IMR-90 (cell line): Measurements from ENCODE around the gene ZCCHC24. TPM values are rescaled to one million over a fixed set of nuclear protein-coding genes. Genes with fewer than 3 reads are reported as not detected.
A peak's percentile ranks its signal among the peaks of the same experiment; 100 is the strongest.

ENCODE experiments used
- ATAC-seq: fragments of 200-7000 bp; cut with Tn5 transposase; 2 replicates; pipeline ENCODE4 v1.9.1; 2020; ENCODE audit warnings: low read depth, mild to moderate bottlenecking, moderate library complexity
- BruUV-seq: library from RNA; stranded (reverse); fragments of 400-500 nt; replicated peaks from 2 replicates; lab custom pipeline; 2021; lab: Mats Ljungman, UMichigan
- CTCF ChIA-PET: fragments of 300-600 bp; formaldehyde crosslinking; extraction: SDS; loops from one replicate; lab custom pipeline; 2021; ENCODE audit warnings: antibody characterized with exemption; lab: Yijun Ruan, JAX
- POLR2A ChIA-PET: fragments of 300-600 bp; sonication (Branson Sonifier 250); formaldehyde crosslinking; loops from one replicate; lab custom pipeline; 2022; ENCODE audit warnings: antibody characterized with exemption; ENCODE audit not compliant: unreplicated experiment; lab: Charles Lee
- DNase-seq: peaks from one replicate; pipeline ENCODE4 v3.0.0; 2013
- H2AFZ ChIP-seq: replicated peaks from 2 replicates; pipeline ENCODE3; 2013; ENCODE audit warnings: low read length, mild to moderate bottlenecking; ENCODE audit not compliant: poor library complexity
- H2AK5ac ChIP-seq: 2 replicates; pipeline ENCODE4 v1.6.1; 2013; ENCODE audit warnings: low read depth, low read length, inconsistent platforms
- H2AK9ac ChIP-seq: replicated peaks from 2 replicates; pipeline ENCODE3; 2013; ENCODE audit warnings: mild to moderate bottlenecking, low read depth, low read length, moderate library complexity; ENCODE audit not compliant: poor library complexity
- H2BK120ac ChIP-seq: 2 replicates; pipeline ENCODE4 v1.6.1; 2013; ENCODE audit warnings: low read depth, low read length, inconsistent platforms
- H2BK15ac ChIP-seq: 3 replicates; pipeline ENCODE4 v1.6.1; 2013; ENCODE audit warnings: low read depth, low read length, inconsistent platforms
- H2BK20ac ChIP-seq: 2 replicates; pipeline ENCODE4 v1.6.1; 2013; ENCODE audit warnings: low read depth, mild to moderate bottlenecking, inconsistent platforms, low read length, moderate library complexity
- H2BK5ac ChIP-seq: 2 replicates; pipeline ENCODE4 v1.6.1; 2013; ENCODE audit warnings: mild to moderate bottlenecking, low read depth, low read length, inconsistent platforms; ENCODE audit not compliant: poor library complexity, severe bottlenecking
- H3K14ac ChIP-seq: replicated peaks from 2 replicates; pipeline ENCODE4 v1.6.1; 2013; ENCODE audit warnings: low read depth, low read length, inconsistent platforms
- H3K18ac ChIP-seq: 2 replicates; pipeline ENCODE4 v1.6.1; 2013; ENCODE audit warnings: low read depth, low read length, control low read depth
- H3K23ac ChIP-seq: 2 replicates; pipeline ENCODE4 v1.6.1; 2013; ENCODE audit warnings: low read depth, low read length, inconsistent platforms
- H3K27ac ChIP-seq: 2 replicates; pipeline ENCODE4 v1.5.1; 2013; ENCODE audit warnings: mild to moderate bottlenecking, control low read depth, low read length; ENCODE audit not compliant: insufficient read depth
- H3K27me3 ChIP-seq: 2 replicates; pipeline ENCODE4 v1.6.1; 2013; ENCODE audit warnings: low read length; ENCODE audit not compliant: control insufficient read depth, insufficient read depth
- H3K36me3 ChIP-seq: 2 replicates; pipeline ENCODE4 v1.6.1; 2013; ENCODE audit warnings: low read length, mixed read lengths; ENCODE audit not compliant: control insufficient read depth, insufficient read depth
- H3K4ac ChIP-seq: 2 replicates; pipeline ENCODE4 v1.6.1; 2013; ENCODE audit warnings: low read depth, low read length, inconsistent platforms
- H3K4me1 ChIP-seq: 2 replicates; pipeline ENCODE4 v1.6.1; 2013; ENCODE audit warnings: low read length, mixed read lengths; ENCODE audit not compliant: control insufficient read depth, insufficient read depth
- H3K4me2 ChIP-seq: 2 replicates; pipeline ENCODE4 v1.6.1; 2013; ENCODE audit warnings: low read depth, mild to moderate bottlenecking, control low read depth, low read length, moderate library complexity
- H3K4me3 ChIP-seq: 2 replicates; pipeline ENCODE4 v1.5.1; 2013; ENCODE audit warnings: low read depth, mild to moderate bottlenecking, control low read depth, low read length, moderate library complexity; ENCODE audit not compliant: insufficient read depth
- H3K56ac ChIP-seq: 2 replicates; pipeline ENCODE4 v1.6.1; 2013; ENCODE audit warnings: low read length, inconsistent platforms; ENCODE audit not compliant: insufficient read depth; ENCODE audit errors: extremely low read depth
- H3K79me1 ChIP-seq, 2 experiments: 2 replicates each; pipeline ENCODE4 v1.6.1; 2013; ENCODE audit warnings: low read length in 2 of 2, inconsistent platforms in 1 of 2, low read depth in 1 of 2
- H3K9ac ChIP-seq: 2 replicates; pipeline ENCODE4 v1.6.1; 2013; ENCODE audit warnings: low read depth, low read length, control low read depth
- H3K9me1 ChIP-seq: 2 replicates; pipeline ENCODE4 v1.6.1; 2013; ENCODE audit warnings: low read length, inconsistent platforms; ENCODE audit not compliant: insufficient read depth
- H3K9me3 ChIP-seq: 2 replicates; pipeline ENCODE4 v1.6.1; 2013; ENCODE audit warnings: low read length; ENCODE audit not compliant: control insufficient read depth, insufficient read depth
- H4K20me1 ChIP-seq: 2 replicates; pipeline ENCODE4 v1.6.1; 2013; ENCODE audit warnings: low read length, inconsistent platforms; ENCODE audit not compliant: insufficient read depth
- H4K5ac ChIP-seq: 2 replicates; pipeline ENCODE4 v1.6.1; 2013; ENCODE audit warnings: mild to moderate bottlenecking, low read depth, low read length, control low read depth
- H4K8ac ChIP-seq, 2 experiments: 2 replicates each; pipeline ENCODE4 v1.6.1; 2013; ENCODE audit warnings: low read depth in 2 of 2, low read length in 2 of 2, control low read depth in 1 of 2, inconsistent platforms in 1 of 2
- H4K91ac ChIP-seq: 2 replicates; pipeline ENCODE4 v1.6.1; 2013; ENCODE audit warnings: low read depth, low read length, inconsistent platforms; ENCODE audit not compliant: insufficient read depth
- CEBPB ChIP-seq: IDR thresholded peaks from 2 replicates; pipeline ENCODE4 v1.6.1; 2012; ENCODE audit warnings: low read depth, low read length, improper control_type of control experiment
- FOS ChIP-seq: fragments of 150-350 bp; IDR thresholded peaks from 2 replicates; pipeline ENCODE4 v1.6.1; 2016; ENCODE audit warnings: low read depth, low read length
- MAFK ChIP-seq: IDR thresholded peaks from 2 replicates; pipeline ENCODE4 v1.6.1; 2012; ENCODE audit warnings: low read depth, low read length, improper control_type of control experiment
- POLR2A ChIP-seq: IDR thresholded peaks from 2 replicates; pipeline ENCODE4 v1.6.1; 2012; ENCODE audit warnings: mild to moderate bottlenecking, low read depth, low read length
- RCOR1 ChIP-seq: IDR thresholded peaks from 2 replicates; pipeline ENCODE4 v1.6.1; 2012; ENCODE audit warnings: mild to moderate bottlenecking, low read length, improper control_type of control experiment; ENCODE audit not compliant: insufficient replicate concordance
- WGBS, 2 experiments: methylation state at CpG; one replicate each; pipeline versions ENCODE4 v1.1.5 to v1.1.7; 2013; ENCODE audit warnings: missing lambda C conversion rate in 2 of 2; ENCODE audit not compliant: insufficient read length in 1 of 2; ENCODE audit errors: extremely low coverage in 2 of 2; 5-methylcytosine and 5-hydroxymethylcytosine counted together
- dilution Hi-C: fragments of 300-500 bp; cut with HindIII; formaldehyde crosslinking; loops from one replicate; pipeline ENCODE4 v1.14.3; 2018; ENCODE audit warnings: low sequenced_read_pairs; ENCODE audit not compliant: unreplicated experiment
- in situ Hi-C: fragments of 300-500 bp; cut with MboI; formaldehyde crosslinking; loops from 3 replicates; pipeline ENCODE4 v1.14.3; 2019; ENCODE audit warnings: low sequenced_read_pairs, inconsistent platforms, mixed read lengths
- intact Hi-C: fragments of 100-400 bp; cut with micrococcal nuclease; formaldehyde crosslinking; loops from 2 replicates; pipeline ENCODE4 v1.10.0; 2022
- polyA plus RNA-seq, 3 experiments: library from polyadenylated mRNA; depleted of rRNA; stranded (reverse); fragments of >200 nt; gene quantifications; 2 replicates each; pipeline ENCODE4 v1.2.3, GENCODE V29; 2012; ENCODE audit warnings: low replicate concordance in 1 of 3
- total RNA-seq: library from RNA; depleted of rRNA; stranded (reverse); fragments of >200 nt; gene quantifications from 2 replicates; pipeline ENCODE4 v1.2.3, GENCODE V29; 2012
- TF ChIP-seq, protein P1 (sequence below): conservative IDR thresholded peaks from 2 replicates; pipeline ENCODE4 v1.5.1; 2012; ENCODE audit warnings: mild to moderate bottlenecking, low read depth, low read length, improper control_type of control experiment

ZCCHC24 gene
- total and polyA plus RNA-seq, 2 of the 4 experiments (the other 2 are of a cell fraction): 15.1 to 25.9 TPM

DNA sequence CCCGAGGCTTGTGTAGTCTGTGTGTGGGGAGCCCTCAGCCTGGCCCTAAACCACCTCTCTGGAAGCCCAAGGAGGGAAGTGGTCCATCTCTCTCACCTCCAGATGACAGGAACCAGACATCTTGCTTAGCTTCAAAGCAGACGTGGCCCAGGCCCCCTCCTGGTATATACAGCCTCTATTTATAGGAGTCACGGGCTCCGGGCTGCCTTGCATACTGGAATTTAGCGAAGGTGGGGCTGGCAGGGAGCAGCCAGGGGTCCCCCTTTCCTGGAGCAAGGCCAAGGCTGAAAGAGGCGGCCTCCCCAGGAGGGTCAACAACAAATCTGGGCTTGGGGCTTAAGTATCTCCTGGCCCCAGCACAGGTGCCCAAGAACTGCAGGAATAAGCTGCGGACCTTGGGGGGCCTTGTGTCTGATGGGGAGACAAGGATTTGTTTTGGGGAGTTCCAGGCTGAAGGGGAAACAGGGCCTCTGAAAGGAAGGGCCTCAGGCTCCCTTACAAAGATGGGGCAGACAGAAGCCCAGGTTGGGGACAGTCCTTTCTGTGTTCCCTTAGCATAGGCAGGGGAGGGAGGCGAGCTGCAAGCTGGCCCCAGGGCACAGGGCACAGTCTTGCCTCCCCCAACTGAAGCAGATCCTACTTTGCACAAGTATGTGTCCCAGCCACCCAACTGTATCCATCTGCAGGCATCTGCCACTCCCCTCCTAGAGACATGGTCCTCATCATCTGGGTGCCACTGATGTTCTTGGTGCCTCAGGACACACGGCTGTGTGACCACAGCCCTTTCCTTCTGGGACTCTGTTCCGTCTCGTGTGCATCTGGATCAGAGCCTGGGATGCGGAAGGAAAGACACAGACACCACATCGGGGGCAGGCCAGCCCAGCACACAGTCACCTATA lies 11.9 kb downstream of the ZCCHC24 start:
- in situ Hi-C loops: no loop called here
- Histone ChIP-seq H3K4me1 (peaks cover 74% of the 10 kb centered on the region), H3K9me3 (no peaks in the 10 kb centered on the region), H3K9me1 (peaks cover 52% of the 10 kb centered on the region), H3K4ac (peak overlapping the region; percentile 78), H3K18ac (peak overlapping the region; percentile 90), H2BK20ac (peak overlapping the region; percentile 42; the same call in 1 of the 2 replicates), H2AK5ac (peak overlapping the region; percentile 78), H3K79me1 (peaks cover 64 to 91% of the 10 kb centered on the region in 2 experiments), H2AK9ac (peak overlapping the region; percentile 73), H2BK120ac (peak overlapping the region; percentile 82), H3K56ac (no peak overlapping the region), H3K4me3 (no peak overlapping the region), H3K4me2 (no peak overlapping the region; the same call in 1 of the 2 replicates), H4K5ac (peak overlapping the region; percentile 82), H2BK5ac (peak overlapping the region; percentile 41), H3K27me3 (no peaks in the 10 kb centered on the region), H3K9ac (no peak overlapping the region), H4K8ac (peak overlapping the region; percentile 62 to 76; a peak in 2 of 4 replicates), H3K27ac (peak overlapping the region; percentile 98), H2BK15ac (peak overlapping the region; percentile 80; the same call in 2 of the 3 replicates), H2AFZ (no peak overlapping the region), H3K14ac (peak overlapping the region; percentile 34), H3K36me3 (peaks cover 58% of the 10 kb centered on the region), H4K91ac (peak overlapping the region; percentile 79), H4K20me1 (peaks cover 15% of the 10 kb centered on the region), H3K23ac (peak overlapping the region; percentile 48)
- dilution Hi-C loops: no loop called here
- BruUV-seq: no TSS peak
- intact Hi-C loops: no loop called here
- ATAC-seq (no peak), DNase-seq (no peak)
- WGBS, 2 experiments: 81% methylated on average over 3 of the region's 13 CpGs; no CpG with 5 or more reads in 1 of the 2 experiments
- ChIA-PET POLR2A (no interaction called here), CTCF (no interaction called here)
- no peak for TF ChIP-seq POLR2A
- no peak for TF ChIP-seq CEBPB
- TF ChIP-seq, protein P1, sequence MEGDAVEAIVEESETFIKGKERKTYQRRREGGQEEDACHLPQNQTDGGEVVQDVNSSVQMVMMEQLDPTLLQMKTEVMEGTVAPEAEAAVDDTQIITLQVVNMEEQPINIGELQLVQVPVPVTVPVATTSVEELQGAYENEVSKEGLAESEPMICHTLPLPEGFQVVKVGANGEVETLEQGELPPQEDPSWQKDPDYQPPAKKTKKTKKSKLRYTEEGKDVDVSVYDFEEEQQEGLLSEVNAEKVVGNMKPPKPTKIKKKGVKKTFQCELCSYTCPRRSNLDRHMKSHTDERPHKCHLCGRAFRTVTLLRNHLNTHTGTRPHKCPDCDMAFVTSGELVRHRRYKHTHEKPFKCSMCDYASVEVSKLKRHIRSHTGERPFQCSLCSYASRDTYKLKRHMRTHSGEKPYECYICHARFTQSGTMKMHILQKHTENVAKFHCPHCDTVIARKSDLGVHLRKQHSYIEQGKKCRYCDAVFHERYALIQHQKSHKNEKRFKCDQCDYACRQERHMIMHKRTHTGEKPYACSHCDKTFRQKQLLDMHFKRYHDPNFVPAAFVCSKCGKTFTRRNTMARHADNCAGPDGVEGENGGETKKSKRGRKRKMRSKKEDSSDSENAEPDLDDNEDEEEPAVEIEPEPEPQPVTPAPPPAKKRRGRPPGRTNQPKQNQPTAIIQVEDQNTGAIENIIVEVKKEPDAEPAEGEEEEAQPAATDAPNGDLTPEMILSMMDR: no peak
- TF ChIP-seq FOS: no peak
- TF ChIP-seq MAFK: no peak
- TF ChIP-seq RCOR1: no peak
